ENCODE data around the gene EME2. TPM values are rescaled to one million over a fixed set of nuclear protein-coding genes. Genes with fewer than 3 reads are reported as not detected.

The EME2 gene
- total and polyA plus RNA-seq, 2 of the 13 experiments (the other 11 are each of a cell fraction or from before 2014, with no cell fraction given) = 4.4 to 7.6 TPM

DNA sequence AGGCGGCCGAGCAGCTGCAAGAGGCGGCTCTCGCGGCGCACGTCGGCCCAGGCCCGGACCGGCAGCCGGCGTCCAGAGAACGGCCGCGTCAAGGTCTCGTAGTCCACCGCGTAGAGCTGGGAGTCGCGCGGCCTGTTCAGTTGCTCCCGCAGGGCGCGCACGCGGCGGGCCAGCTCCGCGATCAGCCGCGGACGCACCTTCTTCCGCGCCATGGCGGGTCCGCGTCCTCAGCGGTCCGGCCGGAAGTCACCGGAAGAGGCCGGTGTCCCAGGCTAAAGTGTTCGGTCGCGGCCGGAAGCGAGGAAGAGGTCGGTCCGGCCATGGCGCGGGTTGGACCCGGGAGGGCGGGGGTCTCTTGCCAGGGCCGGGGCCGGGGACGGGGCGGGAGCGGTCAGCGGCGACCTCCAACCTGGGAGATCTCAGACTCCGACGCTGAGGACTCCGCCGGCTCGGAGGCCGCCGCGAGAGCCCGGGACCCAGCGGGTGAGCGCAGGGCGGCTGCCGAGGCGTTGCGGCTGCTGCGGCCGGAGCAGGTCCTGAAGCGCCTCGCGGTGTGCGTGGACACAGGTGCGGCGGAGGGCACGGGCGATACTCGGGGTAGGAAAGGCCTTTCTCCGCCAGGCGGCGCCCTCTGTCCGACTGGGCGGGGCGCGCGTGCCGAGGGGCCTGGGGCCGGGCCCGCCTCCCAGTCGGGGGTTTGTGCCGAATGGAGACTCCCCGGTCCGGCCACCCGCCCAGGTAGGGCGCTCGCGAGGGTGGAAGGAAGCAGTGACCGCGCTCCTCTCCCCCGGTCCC, 495 bp downstream of the EME2 start, which contains the start of gene MRPS34 (continued):
- TF ChIP-seq, protein P1, sequence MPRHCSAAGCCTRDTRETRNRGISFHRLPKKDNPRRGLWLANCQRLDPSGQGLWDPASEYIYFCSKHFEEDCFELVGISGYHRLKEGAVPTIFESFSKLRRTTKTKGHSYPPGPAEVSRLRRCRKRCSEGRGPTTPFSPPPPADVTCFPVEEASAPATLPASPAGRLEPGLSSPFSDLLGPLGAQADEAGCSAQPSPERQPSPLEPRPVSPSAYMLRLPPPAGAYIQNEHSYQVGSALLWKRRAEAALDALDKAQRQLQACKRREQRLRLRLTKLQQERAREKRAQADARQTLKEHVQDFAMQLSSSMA (CRISPR knock-in tag; IDR thresholded peaks at IDR 0.05) = no peak
- TF ChIP-seq, protein P2, sequence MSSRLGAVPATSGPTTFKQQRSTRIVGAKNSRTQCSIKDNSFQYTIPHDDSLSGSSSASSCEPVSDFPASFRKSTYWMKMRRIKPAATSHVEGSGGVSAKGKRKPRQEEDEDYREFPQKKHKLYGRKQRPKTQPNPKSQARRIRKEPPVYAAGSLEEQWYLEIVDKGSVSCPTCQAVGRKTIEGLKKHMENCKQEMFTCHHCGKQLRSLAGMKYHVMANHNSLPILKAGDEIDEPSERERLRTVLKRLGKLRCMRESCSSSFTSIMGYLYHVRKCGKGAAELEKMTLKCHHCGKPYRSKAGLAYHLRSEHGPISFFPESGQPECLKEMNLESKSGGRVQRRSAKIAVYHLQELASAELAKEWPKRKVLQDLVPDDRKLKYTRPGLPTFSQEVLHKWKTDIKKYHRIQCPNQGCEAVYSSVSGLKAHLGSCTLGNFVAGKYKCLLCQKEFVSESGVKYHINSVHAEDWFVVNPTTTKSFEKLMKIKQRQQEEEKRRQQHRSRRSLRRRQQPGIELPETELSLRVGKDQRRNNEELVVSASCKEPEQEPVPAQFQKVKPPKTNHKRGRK (CRISPR knock-in tag; IDR thresholded peaks at IDR 0.05) = no peak
- TF ChIP-seq, protein P3, sequence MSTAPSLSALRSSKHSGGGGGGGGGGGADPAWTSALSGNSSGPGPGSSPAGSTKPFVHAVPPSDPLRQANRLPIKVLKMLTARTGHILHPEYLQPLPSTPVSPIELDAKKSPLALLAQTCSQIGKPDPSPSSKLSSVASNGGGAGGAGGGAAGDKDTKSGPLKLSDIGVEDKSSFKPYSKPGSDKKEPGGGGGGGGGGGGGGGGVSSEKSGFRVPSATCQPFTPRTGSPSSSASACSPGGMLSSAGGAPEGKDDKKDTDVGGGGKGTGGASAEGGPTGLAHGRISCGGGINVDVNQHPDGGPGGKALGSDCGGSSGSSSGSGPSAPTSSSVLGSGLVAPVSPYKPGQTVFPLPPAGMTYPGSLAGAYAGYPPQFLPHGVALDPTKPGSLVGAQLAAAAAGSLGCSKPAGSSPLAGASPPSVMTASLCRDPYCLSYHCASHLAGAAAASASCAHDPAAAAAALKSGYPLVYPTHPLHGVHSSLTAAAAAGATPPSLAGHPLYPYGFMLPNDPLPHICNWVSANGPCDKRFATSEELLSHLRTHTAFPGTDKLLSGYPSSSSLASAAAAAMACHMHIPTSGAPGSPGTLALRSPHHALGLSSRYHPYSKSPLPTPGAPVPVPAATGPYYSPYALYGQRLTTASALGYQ (CRISPR knock-in tag; IDR thresholded peaks at IDR 0.05) = peak; percentile 40; the same call in 1 of the 2 replicates
- TF ChIP-seq MED8 (CRISPR knock-in tag; IDR thresholded peaks at IDR 0.05; ENCODE audit: insufficient replicate concordance) (peak; percentile 90), ZNF143 (CRISPR knock-in tag; IDR thresholded peaks at IDR 0.05) (peak; percentile 51; the same call in 1 of the 2 replicates), AGO1 (IDR thresholded peaks at IDR 0.05; ENCODE audit: low read depth, low read length, poor library complexity, severe bottlenecking) (no peak), ZNF230 (CRISPR knock-in tag; IDR thresholded peaks at IDR 0.05) (no peak), SALL2 (CRISPR knock-in tag; IDR thresholded peaks at IDR 0.05) (peak; percentile 73; the same call in 1 of the 2 replicates), RARA (CRISPR knock-in tag; IDR thresholded peaks at IDR 0.05) (peak; percentile 54), MAFG (CRISPR knock-in tag; IDR thresholded peaks at IDR 0.05) (no peak), MIER2 (CRISPR knock-in tag; IDR thresholded peaks at IDR 0.05) (0 out of 2 replicates have a peak, but pooled peaks have one; percentile 47), ZNF260 (CRISPR knock-in tag; IDR thresholded peaks at IDR 0.05; ENCODE audit: borderline replicate concordance, low read depth) (no peak), MXD4 (CRISPR knock-in tag; IDR thresholded peaks at IDR 0.05) (peak; percentile 73), FLYWCH1 (CRISPR knock-in tag; IDR thresholded peaks at IDR 0.05) (peak; percentile 88; the same call in 1 of the 2 replicates), RFXAP (CRISPR knock-in tag; IDR thresholded peaks at IDR 0.05; ENCODE audit: borderline replicate concordance) (peak; percentile 55), ZSCAN29 (CRISPR knock-in tag; conservative IDR thresholded peaks at IDR 0.05) (peak; percentile 81), ZNF776 (CRISPR knock-in tag; IDR thresholded peaks at IDR 0.05) (peak; percentile 11; the same call in 1 of the 2 replicates), CCDC6 (CRISPR knock-in tag; IDR thresholded peaks at IDR 0.05) (peak; percentile 87), CBX2 (IDR thresholded peaks at IDR 0.05; ENCODE audit: low read depth, low read length) (no peak), CBX2 (CRISPR knock-in tag; IDR thresholded peaks at IDR 0.05; ENCODE audit: low read depth) (no peak)
- TF ChIP-seq, protein P4, sequence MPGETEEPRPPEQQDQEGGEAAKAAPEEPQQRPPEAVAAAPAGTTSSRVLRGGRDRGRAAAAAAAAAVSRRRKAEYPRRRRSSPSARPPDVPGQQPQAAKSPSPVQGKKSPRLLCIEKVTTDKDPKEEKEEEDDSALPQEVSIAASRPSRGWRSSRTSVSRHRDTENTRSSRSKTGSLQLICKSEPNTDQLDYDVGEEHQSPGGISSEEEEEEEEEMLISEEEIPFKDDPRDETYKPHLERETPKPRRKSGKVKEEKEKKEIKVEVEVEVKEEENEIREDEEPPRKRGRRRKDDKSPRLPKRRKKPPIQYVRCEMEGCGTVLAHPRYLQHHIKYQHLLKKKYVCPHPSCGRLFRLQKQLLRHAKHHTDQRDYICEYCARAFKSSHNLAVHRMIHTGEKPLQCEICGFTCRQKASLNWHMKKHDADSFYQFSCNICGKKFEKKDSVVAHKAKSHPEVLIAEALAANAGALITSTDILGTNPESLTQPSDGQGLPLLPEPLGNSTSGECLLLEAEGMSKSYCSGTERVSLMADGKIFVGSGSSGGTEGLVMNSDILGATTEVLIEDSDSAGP (CRISPR knock-in tag; IDR thresholded peaks at IDR 0.05; ENCODE audit: borderline replicate concordance) = peak; percentile 93
- TF ChIP-seq, protein P5, sequence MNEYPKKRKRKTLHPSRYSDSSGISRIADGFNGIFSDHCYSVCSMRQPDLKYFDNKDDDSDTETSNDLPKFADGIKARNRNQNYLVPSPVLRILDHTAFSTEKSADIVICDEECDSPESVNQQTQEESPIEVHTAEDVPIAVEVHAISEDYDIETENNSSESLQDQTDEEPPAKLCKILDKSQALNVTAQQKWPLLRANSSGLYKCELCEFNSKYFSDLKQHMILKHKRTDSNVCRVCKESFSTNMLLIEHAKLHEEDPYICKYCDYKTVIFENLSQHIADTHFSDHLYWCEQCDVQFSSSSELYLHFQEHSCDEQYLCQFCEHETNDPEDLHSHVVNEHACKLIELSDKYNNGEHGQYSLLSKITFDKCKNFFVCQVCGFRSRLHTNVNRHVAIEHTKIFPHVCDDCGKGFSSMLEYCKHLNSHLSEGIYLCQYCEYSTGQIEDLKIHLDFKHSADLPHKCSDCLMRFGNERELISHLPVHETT (CRISPR knock-in tag; conservative IDR thresholded peaks at IDR 0.05) = peak; percentile 87; the same call in 1 of the 2 replicates

Measured in HepG2 (cell line).